C4-2B (cell line): ENCODE results near the gene RHBDF2.

Experiments
- ZFX ChIP-seq: fragments of 450-650 bp; IDR thresholded peaks from 2 replicates; pipeline ENCODE4 v1.6.1; 2017
- TF ChIP-seq, protein P1 (sequence below): fragments of 450-650 bp; conservative IDR thresholded peaks from 2 replicates; pipeline ENCODE4 v1.5.1; 2017; ENCODE audit warnings: mild to moderate bottlenecking

DNA sequence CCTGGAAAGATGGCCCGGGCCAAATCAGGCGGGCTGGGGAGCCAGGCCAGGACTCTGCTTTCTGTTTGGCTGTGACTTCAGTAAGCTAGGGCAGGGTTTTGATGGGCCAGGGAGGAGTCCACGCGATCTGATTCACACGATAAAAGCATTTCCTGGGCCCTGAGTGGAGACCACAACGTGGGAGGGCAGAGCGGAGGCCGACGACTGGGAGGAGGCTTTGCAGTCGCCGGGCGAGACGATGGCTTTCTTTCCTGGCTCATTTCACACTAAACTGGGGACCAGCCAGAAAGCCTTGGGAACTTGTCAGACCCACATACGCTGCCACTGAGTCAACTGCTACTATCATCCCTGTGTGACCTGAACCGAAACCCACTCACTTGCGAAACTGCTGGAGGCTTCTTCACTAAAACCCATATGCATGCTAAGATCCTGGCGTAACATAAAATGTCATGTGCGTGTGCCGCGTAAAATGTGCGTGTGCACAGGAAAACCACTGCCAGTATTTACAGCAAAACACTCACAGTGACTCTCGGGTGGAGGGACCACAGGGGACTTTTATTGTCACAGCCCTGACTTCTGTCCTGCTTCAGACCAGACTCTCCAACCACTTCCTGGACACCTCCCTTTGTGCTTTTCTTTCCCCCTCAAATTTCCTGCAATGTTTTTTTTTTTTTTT, 14.2 kb upstream of the RHBDF2 start:
- TF ChIP-seq, protein P1, sequence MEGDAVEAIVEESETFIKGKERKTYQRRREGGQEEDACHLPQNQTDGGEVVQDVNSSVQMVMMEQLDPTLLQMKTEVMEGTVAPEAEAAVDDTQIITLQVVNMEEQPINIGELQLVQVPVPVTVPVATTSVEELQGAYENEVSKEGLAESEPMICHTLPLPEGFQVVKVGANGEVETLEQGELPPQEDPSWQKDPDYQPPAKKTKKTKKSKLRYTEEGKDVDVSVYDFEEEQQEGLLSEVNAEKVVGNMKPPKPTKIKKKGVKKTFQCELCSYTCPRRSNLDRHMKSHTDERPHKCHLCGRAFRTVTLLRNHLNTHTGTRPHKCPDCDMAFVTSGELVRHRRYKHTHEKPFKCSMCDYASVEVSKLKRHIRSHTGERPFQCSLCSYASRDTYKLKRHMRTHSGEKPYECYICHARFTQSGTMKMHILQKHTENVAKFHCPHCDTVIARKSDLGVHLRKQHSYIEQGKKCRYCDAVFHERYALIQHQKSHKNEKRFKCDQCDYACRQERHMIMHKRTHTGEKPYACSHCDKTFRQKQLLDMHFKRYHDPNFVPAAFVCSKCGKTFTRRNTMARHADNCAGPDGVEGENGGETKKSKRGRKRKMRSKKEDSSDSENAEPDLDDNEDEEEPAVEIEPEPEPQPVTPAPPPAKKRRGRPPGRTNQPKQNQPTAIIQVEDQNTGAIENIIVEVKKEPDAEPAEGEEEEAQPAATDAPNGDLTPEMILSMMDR: no peak
- no peak for TF ChIP-seq ZFX
